ENCODE results near the gene MRPL11. TPM values are rescaled to one million over a fixed set of nuclear protein-coding genes. Genes with fewer than 3 reads are reported as not detected.
"Not testable (repeated sequence)": the region's sequence is repeated elsewhere in the genome, so short reads cannot be mapped to it uniquely, and the experiment has no call there.

MRPL11 gene
- total and polyA plus RNA-seq, 2 experiments from 2014 or later: 57.1 to 60.6 TPM

- H3K27ac ChIP-seq: no peak overlapping the region
- H3K27me3 ChIP-seq: no peaks in the 10 kb centered on the region
- H3K9me2 ChIP-seq (replicated peaks; ENCODE audit: insufficient read depth): no peaks in the 10 kb centered on the region
- TF ChIP-seq EZH2 (IDR thresholded peaks at IDR 0.05; ENCODE audit: borderline replicate concordance): no peak
- no peak for TF ChIP-seq EZH2phosphoT487 (IDR thresholded peaks at IDR 0.05; ENCODE audit: low read depth, severe bottlenecking, unreplicated experiment)
- no peak for TF ChIP-seq CTCF (IDR thresholded peaks at IDR 0.05; ENCODE audit: poor library complexity)
- no peak overlapping the region for H2AFZ ChIP-seq
- DNase-seq (ENCODE audit: low spot score): no peak
- H4K20me1 ChIP-seq (ENCODE audit: insufficient read depth, poor library complexity, severe bottlenecking): no peaks in the 10 kb centered on the region
- H3K4me2 ChIP-seq: no peak overlapping the region
- H3K4me1 ChIP-seq (ENCODE audit: insufficient read depth): no peaks in the 10 kb centered on the region
- H3K36me3 ChIP-seq (replicated peaks; ENCODE audit: insufficient read depth, low read depth): no peaks in the 10 kb centered on the region
- no peak overlapping the region for H3K4me3 ChIP-seq
- H3K79me2 ChIP-seq: no peaks in the 10 kb centered on the region
- no peaks in the 10 kb centered on the region for H3K9me3 ChIP-seq (ENCODE audit: low read depth)
Measured at GRCh38 chr11:66447012-66447411, 8.4 kb upstream of the MRPL11 start.

DNA sequence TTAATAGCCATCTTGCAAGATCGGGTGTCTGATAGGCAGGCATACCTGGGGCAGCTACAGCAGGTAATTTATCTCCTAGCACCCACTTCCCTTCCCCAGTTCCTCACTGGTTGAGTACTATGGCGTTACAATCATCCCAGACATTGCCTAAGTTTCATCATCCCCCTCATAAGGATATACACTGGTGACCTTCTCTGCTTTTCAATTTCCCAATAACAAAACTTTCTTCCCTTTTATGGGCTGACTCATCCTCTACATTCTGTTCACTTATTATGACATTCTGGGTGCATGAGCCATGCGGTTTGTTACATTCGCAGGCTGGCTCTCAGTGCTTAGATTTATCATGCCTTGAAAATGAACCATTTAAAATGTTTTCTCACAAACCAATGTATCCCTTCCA lies 5.0 kb upstream of the MRPL11 start:
- Histone ChIP-seq H3K36me3 (replicated peaks; ENCODE audit: insufficient read depth, low read depth) (no peaks in the 10 kb centered on the region), H3K79me2 (no peaks in the 10 kb centered on the region), H3K4me1 (ENCODE audit: insufficient read depth) (no peaks in the 10 kb centered on the region), H3K4me2 (no peak overlapping the region), H3K9me2 (replicated peaks; ENCODE audit: insufficient read depth) (no peaks in the 10 kb centered on the region), H4K20me1 (ENCODE audit: insufficient read depth, poor library complexity, severe bottlenecking) (no peaks in the 10 kb centered on the region), H2AFZ (no peak overlapping the region), H3K9me3 (ENCODE audit: low read depth) (no peaks in the 10 kb centered on the region), H3K27me3 (no peaks in the 10 kb centered on the region), H3K4me3 (no peak overlapping the region), H3K27ac (no peak overlapping the region)
- DNase-seq (ENCODE audit: low spot score): no peak
- 84% methylated on average over 4 of the region's 4 CpGs for WGBS (ENCODE audit: low lambda C conversion rate, missing lambda C conversion rate)
- TF ChIP-seq EZH2 (IDR thresholded peaks at IDR 0.05; ENCODE audit: borderline replicate concordance) (no peak), CTCF (IDR thresholded peaks at IDR 0.05; ENCODE audit: poor library complexity) (no peak), EZH2phosphoT487 (IDR thresholded peaks at IDR 0.05; ENCODE audit: low read depth, severe bottlenecking, unreplicated experiment) (no peak)

DNA sequence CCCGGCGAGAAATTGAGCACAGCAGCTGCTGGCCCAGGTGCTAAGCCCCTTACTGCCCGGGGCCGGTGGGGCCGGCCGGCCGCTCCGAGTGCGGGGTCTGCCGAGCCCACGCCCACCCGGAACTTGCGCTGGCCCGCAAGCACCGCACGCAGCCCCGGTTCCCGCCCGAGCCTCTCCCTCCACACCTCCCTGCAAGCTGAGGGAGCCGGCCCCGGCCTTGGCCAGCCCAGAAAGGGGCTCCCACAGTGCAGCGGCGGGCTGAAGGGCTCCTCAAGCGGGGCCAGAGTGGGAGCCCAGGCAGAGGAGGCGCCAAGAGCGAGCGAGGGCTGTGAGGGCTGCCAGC lies 2.3 kb upstream of the MRPL11 start:
- H3K27me3 ChIP-seq; H3K79me2 ChIP-seq; H3K4me2 ChIP-seq; H3K4me3 ChIP-seq; H2AFZ ChIP-seq; DNase-seq (ENCODE audit: low spot score); H3K36me3 ChIP-seq (replicated peaks; ENCODE audit: insufficient read depth, low read depth); H4K20me1 ChIP-seq (ENCODE audit: insufficient read depth, poor library complexity, severe bottlenecking); H3K9me2 ChIP-seq (replicated peaks; ENCODE audit: insufficient read depth); H3K9me3 ChIP-seq (ENCODE audit: low read depth); H3K27ac ChIP-seq; H3K4me1 ChIP-seq (ENCODE audit: insufficient read depth): not testable (repeated sequence)
- 96% methylated on average over 15 of the region's 27 CpGs for WGBS (ENCODE audit: low lambda C conversion rate, missing lambda C conversion rate)

GRCh38 chr11:66440101-66440939 lies 1.7 kb upstream of the MRPL11 start:
- DNase-seq (ENCODE audit: low spot score); H3K27me3 ChIP-seq; H3K9me3 ChIP-seq (ENCODE audit: low read depth); H3K36me3 ChIP-seq (replicated peaks; ENCODE audit: insufficient read depth, low read depth); H3K27ac ChIP-seq; H3K9me2 ChIP-seq (replicated peaks; ENCODE audit: insufficient read depth); H3K79me2 ChIP-seq; H4K20me1 ChIP-seq (ENCODE audit: insufficient read depth, poor library complexity, severe bottlenecking); H3K4me1 ChIP-seq (ENCODE audit: insufficient read depth); H3K4me3 ChIP-seq; H3K4me2 ChIP-seq; H2AFZ ChIP-seq: not testable (repeated sequence)
- 91% methylated on average over 28 of the region's 29 CpGs for WGBS (ENCODE audit: low lambda C conversion rate, missing lambda C conversion rate)
